Right lobe of liver (tissue), 6 donors: ENCODE data around the gene RNU5D-1. TPM values are rescaled to one million over a fixed set of nuclear protein-coding genes. Genes with fewer than 3 reads are reported as not detected.
"Not testable (repeated sequence)": the region's sequence is repeated elsewhere in the genome, so short reads cannot be mapped to it uniquely, and the experiment has no call there.

Source experiments
- ATAC-seq, 4 donors: fragments of 200-7000 bp; cut with Tn5 transposase; one replicate each; pipeline ENCODE4 v1.9.1; 2020; ENCODE audit warnings: mild to moderate bottlenecking in 4 of 4, moderate library complexity in 4 of 4
- DNase-seq, 3 donors: peaks; one replicate each; pipeline ENCODE4 v3.0.0-alpha.2; 2020
- H3K27ac ChIP-seq, 3 donors: fragments of 200-600 bp; one replicate each; pipeline ENCODE4 v1.8.0; 2022
- H3K27me3 ChIP-seq, 2 donors: fragments of 200-600 bp; one replicate each; pipeline ENCODE4 v1.8.0; 2022
- H3K36me3 ChIP-seq, 4 donors: fragments of 200-600 bp; sonication (generic) in 1 of 4; one replicate each; pipeline versions ENCODE4 v1.5.1 to v1.8.0; 2017 to 2022; ENCODE audit warnings: control low read depth in 1 of 4
- H3K4me1 ChIP-seq, 4 donors: fragments of 200-600 bp; sonication (generic) in 1 of 4; one replicate each; pipeline versions ENCODE4 v1.5.1 to v1.8.0; 2017 to 2022; ENCODE audit warnings: control low read depth in 1 of 4
- H3K4me3 ChIP-seq, 3 donors: fragments of 200-600 bp; one replicate each; pipeline ENCODE4 v1.8.0; 2022
- H3K9me3 ChIP-seq, 4 donors: fragments of 200-600 bp; sonication (generic) in 1 of 4; one replicate each; pipeline versions ENCODE4 v1.5.1 to v1.8.0; 2017 to 2022; ENCODE audit warnings: control low read depth in 1 of 4
- POLR2A ChIP-seq: fragments of 450-650 bp; IDR thresholded peaks from one replicate; pipeline ENCODE4 v1.6.1; 2017; ENCODE audit warnings: antibody characterized with exemption, mild to moderate bottlenecking
- WGBS: methylation state at CpG from one replicate; pipeline ENCODE4 v1.1.6; 2018; ENCODE audit warnings: low coverage, low lambda C conversion rate; ENCODE audit not compliant: insufficient coverage; ENCODE audit errors: missing lambda C conversion rate; 5-methylcytosine and 5-hydroxymethylcytosine counted together
- intact Hi-C, 2 donors: fragments of 100-400 bp; cut with DNase I; formaldehyde crosslinking; loops; one replicate each; pipeline versions ENCODE4 v1.11.2 to v1.14.1; 2022
- total RNA-seq, 6 experiments: library from RNA; depleted of rRNA in 2 of 6; stranded (reverse); fragments of >200 nt in 2 of 6; fragmentation: NEBNext Ultra II Directional in 3 of 6; extraction: Animal tissue kit (Norgen Biotek cat#: 25700) in 3 of 6; gene quantifications; one replicate each; pipeline versions ENCODE4 v1.1.0 to v1.2.4, GENCODE V29; 2016 to 2023
- TF ChIP-seq, protein P1 (sequence below), 4 donors: fragments of 200-600 bp in 3 of 4; fragments of 450-650 bp in 1 of 4; IDR thresholded peaks; one replicate each; pipeline versions ENCODE4 v1.5.1 to v1.8.0; 2016 to 2022; ENCODE audit warnings: antibody characterized with exemption in 4 of 4, mild to moderate bottlenecking in 2 of 4
- donor health status: DM: no; HTN: yes; CAD: no.
- donor health status: DM: no; HTN: no; CAD: no.
- donor health status: DM: no; HTN: no; CAD: no.
- donor health status: DM: no; HTN: yes; CAD: no.
- donor health status: DM: no; HTN: yes; CAD: no.

RNU5D-1 gene
- total RNA-seq, 6 experiments from 2014 or later = not detected

- Histone ChIP-seq H3K27ac (no peak overlapping the region), H3K4me3 (peak overlapping the region; percentile 43 to 55 (median 45)), H3K9me3 (no peaks in the 10 kb centered on the region), H3K4me1 (peaks cover 0 to 6% (median 3%) of the 10 kb centered on the region in 4 donors), H3K27me3 (no peaks in the 10 kb centered on the region), H3K36me3 (no peaks in the 10 kb centered on the region)
- DNase-seq (no peak), ATAC-seq (no peak)
- intact Hi-C loops = no loop called here
- TF ChIP-seq POLR2A = no peak
- TF ChIP-seq, protein P1, sequence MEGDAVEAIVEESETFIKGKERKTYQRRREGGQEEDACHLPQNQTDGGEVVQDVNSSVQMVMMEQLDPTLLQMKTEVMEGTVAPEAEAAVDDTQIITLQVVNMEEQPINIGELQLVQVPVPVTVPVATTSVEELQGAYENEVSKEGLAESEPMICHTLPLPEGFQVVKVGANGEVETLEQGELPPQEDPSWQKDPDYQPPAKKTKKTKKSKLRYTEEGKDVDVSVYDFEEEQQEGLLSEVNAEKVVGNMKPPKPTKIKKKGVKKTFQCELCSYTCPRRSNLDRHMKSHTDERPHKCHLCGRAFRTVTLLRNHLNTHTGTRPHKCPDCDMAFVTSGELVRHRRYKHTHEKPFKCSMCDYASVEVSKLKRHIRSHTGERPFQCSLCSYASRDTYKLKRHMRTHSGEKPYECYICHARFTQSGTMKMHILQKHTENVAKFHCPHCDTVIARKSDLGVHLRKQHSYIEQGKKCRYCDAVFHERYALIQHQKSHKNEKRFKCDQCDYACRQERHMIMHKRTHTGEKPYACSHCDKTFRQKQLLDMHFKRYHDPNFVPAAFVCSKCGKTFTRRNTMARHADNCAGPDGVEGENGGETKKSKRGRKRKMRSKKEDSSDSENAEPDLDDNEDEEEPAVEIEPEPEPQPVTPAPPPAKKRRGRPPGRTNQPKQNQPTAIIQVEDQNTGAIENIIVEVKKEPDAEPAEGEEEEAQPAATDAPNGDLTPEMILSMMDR (IDR thresholded peaks at IDR 0.05) = no peak
- 5% methylated on average over 13 of the region's 14 CpGs for WGBS
These were observed 9.2 kb upstream of the RNU5D-1 start for GRCh38 chr1:44740179-44740617.

GRCh38 chr1:44739307-44740178, 8.6 kb upstream of the RNU5D-1 start, which contains the start of gene KIF2C:
KIF2C (plus strand) TSS chr1:44739837; CDS start chr1:44739933, 96 bp downstream.
- intact Hi-C loops = no loop called here

DNA sequence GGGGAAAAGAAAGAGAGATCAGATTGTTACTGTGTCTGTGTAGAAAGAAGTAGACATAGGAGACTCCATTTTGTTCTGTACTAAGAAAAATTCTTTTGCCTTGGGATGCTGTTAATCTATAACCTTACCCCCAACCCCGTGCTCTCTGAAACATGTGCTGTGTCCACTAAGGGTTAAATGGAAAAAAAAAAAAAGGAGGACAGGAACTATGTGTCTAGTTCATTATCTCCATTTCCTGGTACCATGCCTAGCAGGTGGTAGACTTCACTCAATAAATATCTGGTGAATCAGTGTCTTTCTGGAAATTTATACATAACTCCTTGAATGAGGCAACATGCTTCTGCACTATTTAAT, 8.0 kb upstream of the RNU5D-1 start:
- H3K9me3 ChIP-seq, H3K4me1 ChIP-seq, H3K36me3 ChIP-seq, DNase-seq, ATAC-seq, intact Hi-C loops, H3K27me3 ChIP-seq: not testable (repeated sequence)
- Histone ChIP-seq H3K27ac (peak overlapping the region; percentile 47 to 70 (median 66)), H3K4me3 (peak overlapping the region; percentile 43 to 55 (median 45))
- 22% methylated on average over 1 of the region's 1 CpG for WGBS

More at GRCh38 chr1:44739307-44740178, 8.6 kb upstream of the RNU5D-1 start, which contains the start of gene KIF2C:
- no peaks in the 10 kb centered on the region for H3K36me3 ChIP-seq
- H3K4me3 ChIP-seq = peak within 1 kb of the TSS; percentile 43 to 55 (median 45)
- ATAC-seq (peak; percentile 99 to 100 (median 100)), DNase-seq (peak; percentile 96 to 98 (median 97))
- H3K27me3 ChIP-seq = no peaks in the 10 kb centered on the region
- H3K9me3 ChIP-seq = no peaks in the 10 kb centered on the region
- peak; percentile 74 for TF ChIP-seq POLR2A
- TF ChIP-seq, protein P1 (IDR thresholded peaks at IDR 0.05) = peak in 2 of 4 donors; percentile 27 to 33
- peak within 1 kb of the TSS; percentile 47 to 70 (median 66) for H3K27ac ChIP-seq
- under 1% methylated on average over 34 of the region's 57 CpGs for WGBS
- H3K4me1 ChIP-seq = peaks cover 0 to 6% (median 3%) of the 10 kb centered on the region in 4 donors

- 100% methylated on average over 1 of the region's 1 CpG for WGBS
- DNase-seq (no peak), ATAC-seq (no peak)
- Histone ChIP-seq H3K4me3 (no peak overlapping the region), H3K27ac (no peak overlapping the region), H3K27me3 (no peaks in the 10 kb centered on the region), H3K4me1 (peaks cover 0 to 6% (median 3%) of the 10 kb centered on the region in 4 donors), H3K36me3 (no peaks in the 10 kb centered on the region), H3K9me3 (no peaks in the 10 kb centered on the region)
- TF ChIP-seq, protein P1 (IDR thresholded peaks at IDR 0.05) = no peak
- TF ChIP-seq POLR2A = no peak
- intact Hi-C loops = no loop called here
These were observed 5.0 kb upstream of the RNU5D-1 start for GRCh38 chr1:44735992-44736391.

DNA sequence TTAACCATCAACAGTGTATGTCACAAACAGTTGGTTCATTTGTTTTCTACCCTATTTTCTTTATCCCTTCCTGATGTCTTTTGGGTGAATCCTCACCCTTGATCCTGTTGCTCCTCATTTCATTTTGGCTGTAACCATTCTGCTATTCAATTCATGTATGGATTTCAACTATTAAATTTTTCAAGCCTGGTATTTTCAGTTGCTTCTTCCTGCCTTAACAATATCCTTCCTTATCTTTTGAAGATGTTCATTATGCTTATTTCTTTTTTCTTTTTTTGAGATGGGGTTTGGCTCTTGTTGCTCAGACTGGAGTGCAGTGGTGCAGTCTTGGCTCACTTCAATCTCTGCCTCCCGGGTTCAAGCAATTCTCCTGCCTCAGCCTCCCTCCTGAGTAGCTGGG, 2.8 kb upstream of the RNU5D-1 start:
- Histone ChIP-seq H3K36me3 (no peaks in the 10 kb centered on the region), H3K27me3 (no peaks in the 10 kb centered on the region), H3K27ac (no peak overlapping the region), H3K4me1 (peaks cover 0 to 6% (median 0%) of the 10 kb centered on the region in 4 donors), H3K9me3 (no peaks in the 10 kb centered on the region), H3K4me3 (no peak overlapping the region)
- ATAC-seq = no peak
- WGBS = 83% methylated on average over 1 of the region's 1 CpG
- intact Hi-C loops = no loop called here
- TF ChIP-seq, protein P1 (IDR thresholded peaks at IDR 0.05) = no peak
- TF ChIP-seq POLR2A = no peak
- DNase-seq = no peak
